ENCODE results near the gene MTHFD2.

Gene MTHFD2

GRCh38 chr2:74253971-74254310 is 55.5 kb downstream of the MTHFD2 start:
- Mint-ChIP-seq H3K4me1 (no peaks in the 10 kb centered on the region), H3K9me3 (no peaks in the 10 kb centered on the region), H3K36me3 (ENCODE audit: low read depth) (peaks cover 6% of the 10 kb centered on the region), H3K27me3 (no peaks in the 10 kb centered on the region), H3K27ac (no peak overlapping the region), H3K4me3 (no peak overlapping the region)
- ATAC-seq, result peak; percentile 38
- DNase-seq, result no peak

- no peaks in the 10 kb centered on the region for H3K27me3 Mint-ChIP-seq
- no peak overlapping the region for H3K27ac Mint-ChIP-seq
- H3K36me3 Mint-ChIP-seq (ENCODE audit: low read depth), result peaks cover 3% of the 10 kb centered on the region
- DNase-seq, result no peak
- H3K4me1 Mint-ChIP-seq, result no peaks in the 10 kb centered on the region
- no peaks in the 10 kb centered on the region for H3K9me3 Mint-ChIP-seq
- no peak overlapping the region for H3K4me3 Mint-ChIP-seq
- no peak for ATAC-seq
These were observed 57.3 kb downstream of the MTHFD2 start for GRCh38 chr2:74255660-74256213.

GRCh38 chr2:74259191-74259590 is 60.8 kb downstream of the MTHFD2 start:
- H3K36me3 Mint-ChIP-seq (ENCODE audit: low read depth), result peaks cover 3% of the 10 kb centered on the region
- no peak overlapping the region for H3K4me3 Mint-ChIP-seq
- no peaks in the 10 kb centered on the region for H3K9me3 Mint-ChIP-seq
- no peak for ATAC-seq
- no peak for DNase-seq
- H3K4me1 Mint-ChIP-seq, result no peaks in the 10 kb centered on the region
- H3K27ac Mint-ChIP-seq, result no peak overlapping the region
- no peaks in the 10 kb centered on the region for H3K27me3 Mint-ChIP-seq

GRCh38 chr2:74259733-74260132 is 61.3 kb downstream of the MTHFD2 start:
- H3K4me1 Mint-ChIP-seq, result no peaks in the 10 kb centered on the region

GRCh38 chr2:74260495-74260894 is 62.1 kb downstream of the MTHFD2 start:
- ATAC-seq (no peak), DNase-seq (no peak)
- Mint-ChIP-seq H3K4me3 (no peak overlapping the region), H3K9me3 (no peaks in the 10 kb centered on the region), H3K27ac (no peak overlapping the region), H3K4me1 (no peaks in the 10 kb centered on the region), H3K36me3 (ENCODE audit: low read depth) (peaks cover 3% of the 10 kb centered on the region), H3K27me3 (no peaks in the 10 kb centered on the region)

More at GRCh38 chr2:74259733-74260132, 61.3 kb downstream of the MTHFD2 start:
- ATAC-seq (no peak), DNase-seq (no peak)
- no peaks in the 10 kb centered on the region for H3K9me3 Mint-ChIP-seq
- no peaks in the 10 kb centered on the region for H3K27me3 Mint-ChIP-seq
- no peak overlapping the region for H3K4me3 Mint-ChIP-seq
- H3K27ac Mint-ChIP-seq, result no peak overlapping the region
- H3K36me3 Mint-ChIP-seq (ENCODE audit: low read depth), result peaks cover 3% of the 10 kb centered on the region

GRCh38 chr2:74261204-74261864 is 62.9 kb downstream of the MTHFD2 start:
- Mint-ChIP-seq H3K9me3 (no peaks in the 10 kb centered on the region), H3K4me3 (no peak overlapping the region), H3K27me3 (no peaks in the 10 kb centered on the region), H3K36me3 (ENCODE audit: low read depth) (no peaks in the 10 kb centered on the region), H3K27ac (no peak overlapping the region), H3K4me1 (no peaks in the 10 kb centered on the region)
- DNase-seq (no peak), ATAC-seq (no peak)

- H3K9me3 Mint-ChIP-seq, result no peaks in the 10 kb centered on the region
These were observed 64.3 kb downstream of the MTHFD2 start for GRCh38 chr2:74262681-74263080.

GRCh38 chr2:74264281-74264680 is 65.9 kb downstream of the MTHFD2 start:
- Mint-ChIP-seq H3K4me3 (no peak overlapping the region), H3K27me3 (no peaks in the 10 kb centered on the region), H3K27ac (no peak overlapping the region), H3K36me3 (ENCODE audit: low read depth) (no peaks in the 10 kb centered on the region), H3K4me1 (peaks cover 9% of the 10 kb centered on the region), H3K9me3 (no peaks in the 10 kb centered on the region)
- ATAC-seq, result no peak
- no peak for DNase-seq

More at GRCh38 chr2:74262681-74263080, 64.3 kb downstream of the MTHFD2 start:
- no peak for ATAC-seq
- H3K27me3 Mint-ChIP-seq, result no peaks in the 10 kb centered on the region
- H3K4me1 Mint-ChIP-seq, result peaks cover 9% of the 10 kb centered on the region
- no peak for DNase-seq
- no peaks in the 10 kb centered on the region for H3K36me3 Mint-ChIP-seq (ENCODE audit: low read depth)
- H3K4me3 Mint-ChIP-seq, result no peak overlapping the region
- H3K27ac Mint-ChIP-seq, result no peak overlapping the region

GRCh38 chr2:74267068-74267467 is 68.7 kb downstream of the MTHFD2 start:
- ATAC-seq (peak; percentile 87), DNase-seq (peak; percentile 33)
- H3K36me3 Mint-ChIP-seq (ENCODE audit: low read depth), result no peaks in the 10 kb centered on the region
- H3K9me3 Mint-ChIP-seq, result no peaks in the 10 kb centered on the region
- no peaks in the 10 kb centered on the region for H3K27me3 Mint-ChIP-seq
- peaks cover 9% of the 10 kb centered on the region for H3K4me1 Mint-ChIP-seq
- H3K27ac Mint-ChIP-seq, result peak overlapping the region; percentile 18
- peak overlapping the region; percentile 32 for H3K4me3 Mint-ChIP-seq
